ENCODE results near the gene DMD. TPM values are rescaled to one million over a fixed set of nuclear protein-coding genes. Genes with fewer than 3 reads are reported as not detected.

The DMD gene
- total RNA-seq, 5 donors from 2014 or later (not counting 1 experiment from before 2014, with no cell fraction given), result 0.73 to 1.6 (median 0.88) TPM; not detected in 1

DNA sequence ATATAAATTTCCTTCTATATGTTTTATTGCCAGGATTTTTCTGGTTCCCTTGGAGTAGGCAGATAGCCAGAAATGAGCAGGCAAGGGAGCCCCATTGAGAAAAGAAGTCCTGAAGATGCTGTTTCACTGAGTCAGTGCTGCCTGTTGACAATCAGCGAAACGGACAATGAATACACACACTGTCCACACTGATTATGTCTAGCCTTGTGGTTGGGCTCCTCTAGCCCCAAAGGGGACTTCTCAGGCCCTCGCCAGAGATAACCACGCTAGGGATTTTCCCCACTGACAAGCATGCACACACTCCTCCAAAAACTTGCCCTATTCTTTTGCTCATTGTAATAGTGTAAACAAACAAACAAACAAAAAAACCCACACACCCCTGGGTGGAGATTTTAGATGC, 369.3 kb downstream of the DMD start:
- Histone ChIP-seq H3K4me3 (ENCODE audit: control insufficient read depth in 1 of 2, extremely low read depth in 1 of 2, low read length in 1 of 2) (no peak overlapping the region), H3K27me3 (replicated peaks in 1 of 2; ENCODE audit: control insufficient read depth in 2 of 2, extremely low read depth in 1 of 2, insufficient read depth in 2 of 2, low read length in 1 of 2) (no peaks in the 10 kb centered on the region), H3K4me1 (ENCODE audit: control insufficient read depth in 1 of 2, extremely low read depth in 1 of 2, insufficient read depth in 2 of 2, low read length in 2 of 2) (no peaks in the 10 kb centered on the region), H3K36me3 (ENCODE audit: control insufficient read depth in 2 of 2, extremely low read depth in 1 of 2, insufficient read depth in 1 of 2, low read length in 1 of 2) (no peaks in the 10 kb centered on the region), H3K9me3 (no peaks in the 10 kb centered on the region), H3K27ac (ENCODE audit: low read length) (no peak overlapping the region)
- POLR2A ChIA-PET, result no interaction called here
- H3K4me1 Mint-ChIP-seq, result no peaks in the 10 kb centered on the region
- H3K27ac Mint-ChIP-seq, result no peak overlapping the region
- no peaks in the 10 kb centered on the region for H3K36me3 Mint-ChIP-seq
- CTCF ChIA-PET, result no interaction called here
- no peak overlapping the region for H3K4me3 Mint-ChIP-seq
- peaks cover 0 to 4% (median 4%) of the 10 kb centered on the region in 3 donors for H3K9me3 Mint-ChIP-seq
- DNase-seq, result no peak
- WGBS (ENCODE audit: insufficient coverage), result no CpG with 5 or more reads among the region's 4 CpGs
- peaks cover 0 to 3% of the 10 kb centered on the region in 2 donors for H3K27me3 Mint-ChIP-seq
- ATAC-seq (replicated peaks in 1 of 4), result no peak

- Histone ChIP-seq H3K9me3 (no peaks in the 10 kb centered on the region), H3K4me3 (ENCODE audit: control insufficient read depth in 1 of 2, extremely low read depth in 1 of 2, low read length in 1 of 2) (no peak overlapping the region), H3K27me3 (replicated peaks in 1 of 2; ENCODE audit: control insufficient read depth in 2 of 2, extremely low read depth in 1 of 2, insufficient read depth in 2 of 2, low read length in 1 of 2) (no peaks in the 10 kb centered on the region), H3K4me1 (ENCODE audit: control insufficient read depth in 1 of 2, extremely low read depth in 1 of 2, insufficient read depth in 2 of 2, low read length in 2 of 2) (no peaks in the 10 kb centered on the region), H3K27ac (ENCODE audit: low read length) (no peak overlapping the region), H3K36me3 (ENCODE audit: control insufficient read depth in 2 of 2, extremely low read depth in 1 of 2, insufficient read depth in 1 of 2, low read length in 1 of 2) (no peaks in the 10 kb centered on the region)
- DNase-seq, result no peak
- ChIA-PET POLR2A (no interaction called here), CTCF (no interaction called here)
- no peak for ATAC-seq (replicated peaks in 1 of 4)
- H3K36me3 Mint-ChIP-seq, result no peaks in the 10 kb centered on the region
- WGBS (ENCODE audit: insufficient coverage), result no CpG with 5 or more reads among the region's 6 CpGs
- H3K9me3 Mint-ChIP-seq, result peaks cover 0 to 4% (median 4%) of the 10 kb centered on the region in 3 donors
- H3K27me3 Mint-ChIP-seq, result peaks cover 0 to 6% of the 10 kb centered on the region in 2 donors
- H3K4me3 Mint-ChIP-seq, result no peak overlapping the region
- no peaks in the 10 kb centered on the region for H3K4me1 Mint-ChIP-seq
- no peak overlapping the region for H3K27ac Mint-ChIP-seq
These were observed 371.6 kb downstream of the DMD start for GRCh38 chrX:32839781-32840180.

DNA sequence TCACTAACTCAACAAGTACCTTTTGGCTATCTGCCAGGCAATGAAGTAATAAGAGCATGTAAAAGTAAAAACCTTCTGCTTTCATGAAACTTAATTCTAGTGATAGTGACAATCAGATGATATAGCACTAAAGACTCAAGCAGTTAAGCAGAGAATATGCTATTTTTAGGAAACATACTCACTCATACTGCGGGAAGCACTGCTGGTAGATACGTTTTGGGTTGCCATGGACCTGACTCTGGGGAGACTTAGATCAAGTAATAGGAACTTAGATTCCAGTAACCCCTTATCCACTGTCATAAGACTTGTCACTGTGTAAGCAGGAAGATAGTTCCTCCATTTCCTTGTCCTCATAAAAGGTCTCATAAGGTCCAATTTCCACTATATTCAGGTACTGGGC, 386.3 kb downstream of the DMD start:
- ATAC-seq (replicated peaks in 1 of 4), result no peak
- Mint-ChIP-seq H3K4me3 (no peak overlapping the region), H3K4me1 (no peaks in the 10 kb centered on the region), H3K36me3 (no peaks in the 10 kb centered on the region), H3K9me3 (no peaks in the 10 kb centered on the region), H3K27ac (no peak overlapping the region), H3K27me3 (no peaks in the 10 kb centered on the region)
- Histone ChIP-seq H3K36me3 (ENCODE audit: control insufficient read depth in 2 of 2, extremely low read depth in 1 of 2, insufficient read depth in 1 of 2, low read length in 1 of 2) (no peaks in the 10 kb centered on the region), H3K4me3 (ENCODE audit: control insufficient read depth in 1 of 2, extremely low read depth in 1 of 2, low read length in 1 of 2) (no peak overlapping the region), H3K4me1 (ENCODE audit: control insufficient read depth in 1 of 2, extremely low read depth in 1 of 2, insufficient read depth in 2 of 2, low read length in 2 of 2) (no peaks in the 10 kb centered on the region), H3K27me3 (replicated peaks in 1 of 2; ENCODE audit: control insufficient read depth in 2 of 2, extremely low read depth in 1 of 2, insufficient read depth in 2 of 2, low read length in 1 of 2) (no peaks in the 10 kb centered on the region), H3K27ac (ENCODE audit: low read length) (no peak overlapping the region), H3K9me3 (no peaks in the 10 kb centered on the region)
- WGBS (ENCODE audit: insufficient coverage), result no CpG with 5 or more reads among the region's 2 CpGs
- DNase-seq, result no peak
- ChIA-PET POLR2A (no interaction called here), CTCF (no interaction called here)

DNA sequence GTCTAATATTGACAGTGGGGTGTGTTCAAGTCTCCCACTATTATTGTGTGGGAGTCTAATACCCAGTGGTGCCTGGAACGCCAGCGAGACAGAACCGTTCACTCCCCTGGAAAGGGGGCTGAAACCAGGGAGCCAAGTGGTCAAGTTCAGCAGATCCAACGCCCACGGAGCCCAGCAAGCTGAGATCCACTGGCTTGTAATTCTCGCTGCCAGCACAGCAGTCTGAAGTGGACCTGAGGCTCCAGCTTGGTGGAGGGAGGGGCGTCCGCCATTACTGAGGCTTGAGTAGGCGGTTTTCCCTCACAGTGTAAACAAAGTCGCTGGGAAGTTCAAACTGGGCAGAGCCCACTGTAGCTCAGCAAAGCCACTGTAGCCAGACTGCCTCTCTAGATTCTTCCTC, 407.3 kb downstream of the DMD start:
- H3K27ac ChIP-seq (ENCODE audit: low read length), result no peak overlapping the region
- H3K27me3 ChIP-seq (replicated peaks in 1 of 2; ENCODE audit: control insufficient read depth in 2 of 2, extremely low read depth in 1 of 2, insufficient read depth in 2 of 2, low read length in 1 of 2), result no peaks in the 10 kb centered on the region
- 82% methylated on average over 4 of the region's 10 CpGs for WGBS (ENCODE audit: insufficient coverage)
- H3K4me1 ChIP-seq (ENCODE audit: control insufficient read depth in 1 of 2, extremely low read depth in 1 of 2, insufficient read depth in 2 of 2, low read length in 2 of 2), result no peaks in the 10 kb centered on the region
- no peak overlapping the region for H3K4me3 ChIP-seq (ENCODE audit: control insufficient read depth in 1 of 2, extremely low read depth in 1 of 2, low read length in 1 of 2)
- CTCF ChIA-PET, result interaction anchor here in 1 of 2 donors (0.5 kb wide), 1 partner anchor 1891 kb away, joined by 4 read pairs; no protein-coding TSS in a partner anchor
- H3K27me3 Mint-ChIP-seq, result peaks cover 0 to 3% of the 10 kb centered on the region in 2 donors
- no peaks in the 10 kb centered on the region for H3K4me1 Mint-ChIP-seq
- no peak overlapping the region for H3K27ac Mint-ChIP-seq
- DNase-seq (no peak), ATAC-seq (replicated peaks in 1 of 4) (no peak)
- no peaks in the 10 kb centered on the region for H3K36me3 ChIP-seq (ENCODE audit: control insufficient read depth in 2 of 2, extremely low read depth in 1 of 2, insufficient read depth in 1 of 2, low read length in 1 of 2)
- POLR2A ChIA-PET, result no interaction called here
- H3K36me3 Mint-ChIP-seq, result no peaks in the 10 kb centered on the region
- H3K9me3 Mint-ChIP-seq, result peaks cover 0 to 18% (median 8%) of the 10 kb centered on the region in 3 donors
- H3K4me3 Mint-ChIP-seq, result no peak overlapping the region
- H3K9me3 ChIP-seq, result no peaks in the 10 kb centered on the region

DNA sequence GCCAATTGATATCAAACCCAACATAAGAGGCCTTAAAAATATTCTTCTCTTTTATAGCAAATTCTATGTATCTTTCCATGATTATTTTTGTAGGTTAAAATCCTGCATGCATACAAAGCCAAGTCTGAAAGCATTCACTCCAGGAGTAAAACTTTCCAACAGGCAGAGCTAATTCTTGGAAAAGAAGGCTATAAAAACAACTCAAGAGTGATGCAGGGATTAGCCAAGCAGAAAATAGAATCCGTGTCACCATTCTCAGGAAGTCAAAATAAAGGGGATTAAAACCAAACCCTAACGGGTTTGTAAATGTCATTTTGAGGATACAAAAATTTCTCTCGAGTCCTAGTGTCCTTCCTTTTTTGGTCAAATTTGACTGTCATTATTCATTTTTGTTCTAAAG, 412.4 kb downstream of the DMD start:
- no peak overlapping the region for H3K4me3 ChIP-seq (ENCODE audit: control insufficient read depth in 1 of 2, extremely low read depth in 1 of 2, low read length in 1 of 2)

GRCh38 chrX:32788936-32789335, 422.4 kb downstream of the DMD start:
- DNase-seq (no peak), ATAC-seq (replicated peaks in 1 of 4) (no peak)
- peaks cover 0 to 7% of the 10 kb centered on the region in 2 donors for H3K27me3 Mint-ChIP-seq
- CTCF ChIA-PET, result no interaction called here
- H3K27ac Mint-ChIP-seq, result no peak overlapping the region
- no peaks in the 10 kb centered on the region for H3K36me3 ChIP-seq (ENCODE audit: control insufficient read depth in 2 of 2, extremely low read depth in 1 of 2, insufficient read depth in 1 of 2, low read length in 1 of 2)
- WGBS (ENCODE audit: insufficient coverage), result no CpG with 5 or more reads among the region's 1 CpG
- H3K9me3 ChIP-seq, result no peaks in the 10 kb centered on the region
- no peak overlapping the region for H3K27ac ChIP-seq (ENCODE audit: low read length)
- no peaks in the 10 kb centered on the region for H3K4me1 Mint-ChIP-seq
- H3K4me3 Mint-ChIP-seq, result no peak overlapping the region
- no peaks in the 10 kb centered on the region for H3K36me3 Mint-ChIP-seq
- POLR2A ChIA-PET, result no interaction called here
- no peaks in the 10 kb centered on the region for H3K4me1 ChIP-seq (ENCODE audit: control insufficient read depth in 1 of 2, extremely low read depth in 1 of 2, insufficient read depth in 2 of 2, low read length in 2 of 2)
- no peaks in the 10 kb centered on the region for H3K27me3 ChIP-seq (replicated peaks in 1 of 2; ENCODE audit: control insufficient read depth in 2 of 2, extremely low read depth in 1 of 2, insufficient read depth in 2 of 2, low read length in 1 of 2)
- no peak overlapping the region for H3K4me3 ChIP-seq (ENCODE audit: control insufficient read depth in 1 of 2, extremely low read depth in 1 of 2, low read length in 1 of 2)
- peaks cover 0 to 6% (median 0%) of the 10 kb centered on the region in 3 donors for H3K9me3 Mint-ChIP-seq

More for the DNA sequence above, 412.4 kb downstream of the DMD start:
- Histone ChIP-seq H3K9me3 (no peaks in the 10 kb centered on the region), H3K4me1 (ENCODE audit: control insufficient read depth in 1 of 2, extremely low read depth in 1 of 2, insufficient read depth in 2 of 2, low read length in 2 of 2) (no peaks in the 10 kb centered on the region), H3K27ac (ENCODE audit: low read length) (no peak overlapping the region), H3K36me3 (ENCODE audit: control insufficient read depth in 2 of 2, extremely low read depth in 1 of 2, insufficient read depth in 1 of 2, low read length in 1 of 2) (no peaks in the 10 kb centered on the region), H3K27me3 (replicated peaks in 1 of 2; ENCODE audit: control insufficient read depth in 2 of 2, extremely low read depth in 1 of 2, insufficient read depth in 2 of 2, low read length in 1 of 2) (no peaks in the 10 kb centered on the region)
- WGBS (ENCODE audit: insufficient coverage), result no CpG with 5 or more reads among the region's 3 CpGs
- Mint-ChIP-seq H3K36me3 (no peaks in the 10 kb centered on the region), H3K4me3 (no peak overlapping the region), H3K27ac (no peak overlapping the region), H3K27me3 (no peaks in the 10 kb centered on the region), H3K4me1 (no peaks in the 10 kb centered on the region), H3K9me3 (peaks cover 0 to 5% (median 3%) of the 10 kb centered on the region in 3 donors)
- DNase-seq (no peak), ATAC-seq (replicated peaks in 1 of 4) (no peak)
- CTCF ChIA-PET, result no interaction called here
- POLR2A ChIA-PET, result no interaction called here

GRCh38 chrX:32780109-32780508, 431.2 kb downstream of the DMD start:
- Histone ChIP-seq H3K4me3 (ENCODE audit: control insufficient read depth in 1 of 2, extremely low read depth in 1 of 2, low read length in 1 of 2) (no peak overlapping the region), H3K9me3 (no peaks in the 10 kb centered on the region), H3K36me3 (ENCODE audit: control insufficient read depth in 2 of 2, extremely low read depth in 1 of 2, insufficient read depth in 1 of 2, low read length in 1 of 2) (no peaks in the 10 kb centered on the region), H3K27me3 (replicated peaks in 1 of 2; ENCODE audit: control insufficient read depth in 2 of 2, extremely low read depth in 1 of 2, insufficient read depth in 2 of 2, low read length in 1 of 2) (no peaks in the 10 kb centered on the region), H3K27ac (ENCODE audit: low read length) (no peak overlapping the region), H3K4me1 (ENCODE audit: control insufficient read depth in 1 of 2, extremely low read depth in 1 of 2, insufficient read depth in 2 of 2, low read length in 2 of 2) (no peaks in the 10 kb centered on the region)
- ChIA-PET POLR2A (no interaction called here), CTCF (no interaction called here)
- DNase-seq (no peak), ATAC-seq (replicated peaks in 1 of 4) (no peak)
- Mint-ChIP-seq H3K4me3 (no peak overlapping the region), H3K36me3 (no peaks in the 10 kb centered on the region), H3K27me3 (no peaks in the 10 kb centered on the region), H3K4me1 (no peaks in the 10 kb centered on the region), H3K9me3 (no peaks in the 10 kb centered on the region), H3K27ac (no peak overlapping the region)
- WGBS (ENCODE audit: insufficient coverage), result no CpG with 5 or more reads among the region's 4 CpGs
